HG03521 (cell line): ENCODE measurements around the gene SUSD3.
"Not testable (repeated sequence)": the region's sequence is repeated elsewhere in the genome, so short reads cannot be mapped to it uniquely, and the experiment has no call there.

Source experiments
- ATAC-seq: cut with Tn5 transposase; IDR thresholded peaks from one replicate; pipeline ENCODE4 v1.9.1; 2021; ENCODE audit warnings: mild to moderate bottlenecking, moderate library complexity; ENCODE audit not compliant: unreplicated experiment

Gene SUSD3

DNA sequence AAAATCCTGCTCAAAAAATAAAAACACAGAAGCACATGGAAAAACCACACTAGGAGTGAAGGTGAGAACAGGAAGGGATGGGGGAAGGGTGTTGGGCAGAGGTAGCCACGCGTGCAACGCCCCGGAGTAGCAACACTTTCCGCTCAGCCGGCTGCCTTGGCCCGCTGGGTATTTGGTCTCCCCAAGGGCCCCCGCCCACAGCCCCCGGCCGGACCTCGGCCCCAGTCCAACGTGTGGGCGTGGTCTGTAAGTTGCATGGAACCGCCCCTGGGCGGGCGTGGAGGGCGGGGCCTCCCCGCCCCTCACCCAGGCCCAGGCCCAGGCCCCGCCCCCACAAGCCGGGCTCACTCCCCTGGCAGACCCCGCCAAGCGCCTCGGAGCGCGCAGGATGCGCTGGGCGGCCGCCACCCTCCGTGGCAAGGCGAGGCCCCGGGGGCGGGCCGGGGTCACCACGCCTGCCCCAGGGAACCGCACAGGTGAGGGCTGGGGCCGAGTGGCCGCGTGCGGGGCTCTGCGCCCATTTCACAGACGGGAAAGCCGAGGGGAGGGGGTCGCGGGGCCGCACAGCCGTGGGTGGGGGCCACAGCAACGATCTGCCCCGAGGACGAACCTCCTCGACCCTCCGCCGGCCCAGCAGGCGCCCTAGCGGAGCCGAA lies at the start of gene SUSD3:
SUSD3 (plus strand) TSS at position 347 of the 656 bp plus-strand sequence; CDS start at position 389, 42 bp downstream.
- ATAC-seq = peak; percentile 42

DNA sequence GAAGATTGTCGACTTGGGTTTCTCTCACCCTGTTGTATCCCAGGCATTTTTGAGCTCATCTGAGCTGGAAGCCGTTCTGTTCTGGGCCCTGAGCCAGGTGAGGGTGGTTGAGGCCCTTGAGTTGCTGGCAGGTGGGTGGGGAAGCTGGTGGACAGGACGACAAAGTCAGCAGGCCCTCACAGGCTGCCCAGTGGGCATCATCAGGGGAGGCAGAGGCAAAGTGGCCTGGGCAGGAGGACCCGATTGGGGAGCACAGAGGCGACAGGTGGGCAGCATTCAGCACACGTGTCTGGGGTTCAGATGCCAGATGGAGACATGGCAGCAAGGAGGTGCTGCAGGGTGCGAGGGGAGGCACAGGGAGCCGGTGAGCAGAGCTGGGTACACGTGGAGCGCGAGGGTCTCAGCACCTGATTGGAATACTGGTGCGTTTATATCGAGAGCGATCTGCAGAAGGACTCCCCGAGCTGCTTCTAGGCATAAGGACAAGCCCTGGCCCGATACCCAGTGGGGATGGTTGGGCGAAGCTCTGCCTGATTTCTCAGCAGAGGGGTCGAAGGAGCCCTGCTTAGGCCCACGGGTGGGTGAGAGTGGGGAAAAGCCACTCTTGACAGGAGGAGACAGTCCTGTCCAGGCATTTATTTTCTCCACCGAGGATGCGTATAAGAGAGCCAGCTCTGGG lies 49.0 kb upstream of the SUSD3 start:
- no peak for ATAC-seq

DNA sequence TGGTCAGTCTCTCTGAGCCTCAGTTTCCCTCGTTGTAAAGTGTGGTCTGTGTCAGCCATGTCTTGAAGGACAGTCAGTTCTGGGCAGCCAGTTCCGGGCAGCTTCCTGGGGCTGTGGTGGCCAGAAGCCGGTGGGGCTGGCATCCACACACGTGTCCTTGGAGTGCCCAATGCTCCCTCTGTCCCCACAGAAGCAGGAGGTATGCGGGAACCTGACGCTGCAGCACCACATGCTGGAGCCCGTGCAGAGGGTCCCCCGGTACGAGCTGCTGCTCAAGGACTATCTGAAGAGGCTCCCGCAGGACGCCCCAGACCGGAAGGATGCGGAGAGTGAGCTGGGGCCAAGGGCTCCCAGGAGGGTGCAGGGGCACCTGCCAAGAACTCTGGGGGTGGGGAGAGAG lies 48.4 kb upstream of the SUSD3 start:
- ATAC-seq = no peak

DNA sequence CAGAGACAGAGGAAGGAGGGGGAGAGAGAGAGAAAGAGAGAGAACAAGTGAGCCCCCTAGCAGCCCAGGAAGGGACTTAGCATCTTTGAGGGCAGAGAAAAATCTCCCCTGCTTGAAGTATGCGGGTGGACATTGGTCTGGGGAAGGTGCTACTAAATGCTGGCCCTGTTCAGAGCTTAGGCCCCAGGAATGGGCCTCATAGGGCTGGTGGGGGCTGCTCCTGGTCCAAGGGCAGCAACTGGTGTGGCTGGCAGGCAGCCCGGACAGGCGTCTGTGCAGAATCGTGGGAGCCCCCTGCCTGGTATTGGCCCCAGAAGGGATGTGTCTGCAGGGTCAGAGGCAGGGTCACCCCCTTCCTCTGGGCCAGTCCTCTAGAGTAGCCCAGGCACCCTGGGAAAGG lies 47.8 kb upstream of the SUSD3 start:
- no peak for ATAC-seq

DNA sequence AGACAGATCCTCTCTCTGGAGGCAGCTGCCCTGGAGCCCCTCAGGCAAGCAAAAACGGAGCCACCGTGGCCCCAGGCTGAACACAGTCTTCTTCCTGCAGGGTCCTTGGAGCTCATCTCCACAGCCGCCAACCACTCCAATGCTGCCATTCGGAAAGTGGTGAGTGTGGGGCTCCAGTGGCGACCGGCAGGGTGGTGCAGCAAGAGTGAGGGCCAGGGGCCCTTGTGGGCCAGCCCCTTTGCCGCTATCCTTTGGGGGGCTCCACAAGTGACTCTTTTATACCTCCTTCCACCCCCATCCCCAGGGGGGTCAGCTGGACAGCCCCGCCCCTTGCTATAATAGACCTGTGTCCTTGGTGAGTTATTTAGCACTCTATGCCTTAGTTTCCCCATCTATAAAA lies 47.4 kb upstream of the SUSD3 start:
- no peak for ATAC-seq

DNA sequence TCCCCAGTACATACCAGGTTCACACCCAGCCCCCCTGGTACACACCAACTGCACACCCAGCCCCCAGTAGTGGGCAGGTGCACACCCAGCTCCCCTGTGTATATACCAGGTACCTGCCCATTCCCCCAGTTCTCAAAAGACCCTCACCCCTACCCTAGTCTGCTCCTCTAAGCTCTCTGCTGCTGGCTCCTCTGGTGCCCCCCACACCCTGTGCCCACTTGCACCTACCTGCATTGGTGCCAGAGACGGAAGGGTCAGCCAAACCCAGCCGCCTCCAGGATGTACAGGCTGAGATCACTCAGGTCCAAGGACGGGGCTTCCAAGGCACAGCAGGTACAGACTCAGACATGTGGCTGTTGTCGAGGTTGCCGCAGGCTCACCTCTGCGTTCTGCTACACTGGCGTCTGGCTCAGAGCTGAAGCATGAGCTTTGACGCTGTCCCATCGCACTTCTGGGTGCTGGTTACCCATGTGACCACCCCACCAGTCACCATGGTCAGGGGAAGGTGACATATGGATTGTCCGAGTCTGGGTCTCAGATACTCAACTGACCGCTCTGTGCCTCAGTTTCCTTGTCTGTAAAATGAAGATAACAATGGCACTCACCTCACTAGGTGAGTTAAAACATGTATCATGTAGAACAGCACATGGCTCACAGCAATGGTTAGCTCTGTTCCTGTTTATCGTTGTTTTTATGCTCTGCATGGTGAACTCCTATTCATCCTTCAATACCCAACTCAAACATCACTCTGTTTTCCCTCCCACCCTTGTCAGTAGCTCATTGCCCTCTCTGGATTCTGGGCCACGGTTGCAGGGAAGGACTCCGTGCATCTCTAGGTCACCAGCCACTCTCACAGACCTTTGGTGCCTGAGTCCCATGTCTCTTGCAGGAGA lies 45.3 kb upstream of the SUSD3 start:
- ATAC-seq = no peak

DNA sequence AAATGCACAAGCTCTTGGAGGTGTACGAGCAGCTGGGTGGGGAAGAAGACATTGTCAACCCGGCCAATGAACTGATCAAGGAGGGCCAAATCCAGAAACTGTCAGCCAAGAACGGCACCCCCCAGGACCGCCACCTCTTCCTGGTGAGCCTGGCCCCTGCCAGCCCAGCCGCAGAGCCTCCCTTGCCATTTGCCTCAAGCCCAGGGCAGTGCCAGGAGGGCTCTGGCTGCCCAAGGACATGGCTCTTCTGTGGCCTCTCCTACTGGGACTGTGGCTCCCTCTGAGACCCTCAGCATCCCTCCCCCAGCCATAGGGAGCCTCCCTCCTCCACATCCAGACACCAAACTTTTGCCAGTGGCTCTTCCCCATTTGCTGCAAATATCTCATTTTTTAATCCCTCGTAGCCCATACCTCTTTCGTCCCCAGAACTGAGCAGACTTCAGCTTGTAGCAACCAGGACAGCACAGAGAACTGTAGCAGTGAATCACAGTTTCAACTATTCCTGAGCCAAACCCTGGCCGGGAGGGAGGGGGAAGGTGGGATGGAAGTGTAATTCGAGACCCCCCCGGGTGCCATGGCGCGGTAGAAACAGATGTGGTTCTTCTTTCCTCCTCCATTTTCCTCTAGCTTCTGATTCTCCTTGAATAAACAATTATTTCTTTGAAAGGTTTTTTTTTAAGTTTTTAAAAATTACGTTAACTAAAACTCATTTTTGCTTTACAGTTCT lies 44.5 kb upstream of the SUSD3 start:
- no peak for ATAC-seq

DNA sequence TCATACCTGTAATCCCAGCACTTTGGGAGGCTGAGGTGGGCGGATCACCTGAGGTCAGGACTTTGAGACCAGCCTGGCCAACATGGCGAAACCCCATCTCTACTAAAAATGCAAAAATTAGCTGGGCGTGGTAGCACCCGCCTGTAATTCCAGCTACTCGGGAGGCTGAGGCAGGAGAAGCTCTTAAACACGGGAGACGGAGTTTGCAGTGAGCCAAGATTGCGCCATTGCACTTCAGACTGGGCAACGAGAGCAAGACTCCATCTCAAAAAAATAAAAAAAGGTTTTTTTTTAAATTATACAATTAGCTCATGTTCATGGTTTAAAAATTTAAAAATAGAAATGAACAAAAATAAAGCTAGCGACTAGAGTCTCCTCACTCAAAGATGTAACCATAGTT lies 43.3 kb upstream of the SUSD3 start:
- ATAC-seq = not testable (repeated sequence)

DNA sequence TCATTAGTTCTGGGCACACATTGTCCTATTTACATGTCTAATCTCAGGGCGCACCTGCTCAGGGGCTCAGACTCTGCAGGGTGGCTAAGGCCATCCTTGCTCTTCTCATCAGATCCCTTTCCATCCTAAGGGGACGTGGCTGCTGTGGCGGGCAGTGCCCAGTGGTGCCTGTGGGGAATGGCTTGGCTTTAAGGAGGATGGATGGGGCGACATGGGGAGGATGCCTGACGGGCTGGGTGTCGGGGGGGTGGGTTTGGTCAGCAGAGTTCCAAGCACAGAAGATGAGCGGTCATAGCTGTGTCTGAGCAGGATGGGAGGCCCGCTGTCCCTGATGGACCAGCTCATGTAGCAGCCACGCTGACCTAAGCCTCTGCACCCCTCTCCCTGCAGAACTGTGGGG lies 40.9 kb upstream of the SUSD3 start:
- no peak for ATAC-seq

DNA sequence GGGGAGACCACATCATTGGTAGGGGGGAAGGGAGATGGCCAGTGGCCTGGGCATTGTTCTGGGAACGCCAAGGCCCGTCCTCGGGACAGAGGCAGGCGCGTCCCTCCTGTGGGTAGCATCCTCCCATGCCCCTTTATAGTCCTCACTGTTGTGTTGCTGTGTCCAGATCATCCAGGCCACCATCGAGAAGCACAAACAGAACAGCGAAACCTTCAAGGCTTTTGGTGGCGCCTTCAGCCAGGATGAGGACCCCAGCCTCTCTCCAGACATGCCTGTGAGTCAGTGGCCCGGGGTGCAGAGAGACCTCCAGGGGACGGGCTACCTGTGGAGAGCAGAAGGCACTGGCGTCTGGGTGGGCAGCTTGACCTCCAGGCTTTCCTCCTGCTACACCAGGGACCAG lies 38.4 kb upstream of the SUSD3 start:
- ATAC-seq = no peak

DNA sequence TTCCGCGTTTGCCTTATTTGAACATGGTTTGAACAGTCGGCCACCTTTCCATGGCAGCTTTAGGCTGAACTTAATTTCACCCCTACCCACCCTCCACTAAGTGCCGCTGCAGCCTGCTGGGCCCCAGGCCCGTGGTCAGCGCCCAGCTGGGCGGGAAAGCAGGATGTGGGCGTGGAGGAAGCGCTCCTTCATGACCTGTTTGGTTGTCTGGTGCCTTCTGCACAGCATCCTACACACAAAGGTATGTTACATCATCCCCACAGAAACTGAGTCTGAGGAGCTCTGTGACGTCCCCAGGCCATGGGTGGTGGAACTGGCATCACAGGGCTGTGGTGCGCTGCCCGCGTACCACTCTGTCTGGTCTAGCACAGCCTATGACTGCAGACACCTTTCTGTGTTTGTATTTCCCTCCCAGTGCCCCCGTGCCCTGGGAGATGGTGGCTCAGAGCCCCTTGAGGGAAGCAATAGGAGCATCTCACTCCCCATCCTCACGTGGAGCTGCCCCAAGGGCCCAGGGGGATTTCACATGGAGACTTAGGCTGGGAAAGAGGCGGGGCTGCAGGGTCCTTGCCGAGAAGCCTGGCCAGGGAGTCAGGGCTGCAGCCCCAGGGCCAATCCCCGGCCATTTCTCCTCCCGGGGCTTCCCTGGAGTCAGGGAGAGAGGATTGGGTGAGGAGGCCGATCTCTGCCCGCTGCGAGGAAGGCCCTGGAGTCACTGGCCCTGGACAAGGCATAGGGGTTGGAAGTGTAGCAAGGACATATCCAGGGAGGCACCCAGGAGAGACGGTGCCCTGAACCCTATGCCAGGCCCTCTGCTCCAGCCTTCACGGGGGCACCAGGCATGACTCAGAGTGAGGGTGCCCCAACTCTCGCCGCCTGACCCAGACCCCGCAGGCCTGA lies 37.5 kb upstream of the SUSD3 start:
- ATAC-seq = no peak

DNA sequence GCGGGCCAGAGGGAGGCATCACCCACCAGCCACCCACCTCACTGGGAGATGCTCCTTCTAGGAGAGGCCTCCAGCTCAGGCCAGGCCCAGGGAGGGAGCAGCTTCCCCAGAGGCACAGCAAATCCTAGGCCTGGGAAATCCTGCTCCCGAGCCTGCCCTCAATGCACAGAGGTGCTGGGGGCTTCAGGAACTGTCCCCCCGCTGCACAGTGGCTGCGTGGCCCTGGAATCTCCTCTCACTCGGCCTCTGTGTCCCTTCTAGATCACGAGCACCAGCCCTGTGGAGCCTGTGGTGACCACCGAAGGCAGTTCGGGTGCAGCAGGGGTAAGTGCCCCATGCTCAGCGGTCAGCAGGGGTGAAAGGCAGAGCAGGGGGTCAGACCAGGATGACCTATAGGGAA lies 36.4 kb upstream of the SUSD3 start:
- ATAC-seq = no peak

DNA sequence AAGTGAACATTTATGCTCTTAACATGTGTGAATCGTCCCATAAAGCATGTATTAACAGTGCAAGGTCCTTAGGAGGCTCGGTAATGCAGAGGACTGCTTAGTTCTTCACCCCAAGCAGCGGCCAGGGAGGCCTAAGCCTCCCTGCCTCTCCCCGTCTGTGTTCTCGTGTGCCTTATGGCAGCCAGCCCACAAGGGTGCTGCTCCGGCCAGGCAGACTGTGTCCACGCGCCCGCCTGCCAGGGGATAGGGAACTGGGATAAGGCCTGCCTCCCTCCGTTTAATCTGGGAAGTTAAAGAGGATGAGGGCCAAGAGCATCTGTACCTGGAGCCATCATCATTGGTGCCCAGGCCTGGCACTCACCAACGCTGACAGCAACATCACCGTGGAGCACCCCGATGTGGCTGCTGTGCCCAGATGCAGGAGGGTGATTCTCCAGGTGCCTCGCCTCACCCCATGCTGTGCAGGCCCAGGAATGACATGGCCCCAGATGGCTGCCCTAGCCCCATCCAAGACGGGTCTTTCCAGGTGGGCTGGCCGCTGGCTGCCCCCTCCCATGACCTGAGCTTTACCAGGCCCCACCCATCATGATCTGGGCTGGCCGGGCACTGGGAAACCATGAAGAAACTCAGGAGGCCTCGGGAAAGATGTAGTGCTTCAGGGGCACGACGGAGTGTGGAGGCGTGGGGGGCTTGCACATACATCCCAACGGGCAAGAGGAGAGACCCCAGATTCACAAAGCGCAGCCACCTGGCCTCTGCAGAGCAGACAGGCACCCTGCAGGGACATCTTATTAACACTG lies 35.6 kb upstream of the SUSD3 start:
- no peak for ATAC-seq

DNA sequence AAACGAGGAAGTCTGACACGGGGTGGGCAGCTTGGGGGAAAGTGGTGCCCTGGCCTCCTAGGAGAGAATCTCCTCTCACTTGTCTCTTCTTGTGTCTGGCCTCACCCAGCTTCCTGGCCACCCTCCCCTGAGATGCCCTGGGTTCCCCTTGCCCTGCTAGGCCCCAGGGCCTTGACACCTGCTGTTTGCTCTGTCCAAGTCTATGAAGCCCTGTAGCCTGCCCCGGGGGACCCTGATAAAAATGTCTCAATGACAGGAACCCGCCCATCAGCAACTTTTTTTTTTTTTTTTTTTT lies 35.0 kb upstream of the SUSD3 start:
- no peak for ATAC-seq

DNA sequence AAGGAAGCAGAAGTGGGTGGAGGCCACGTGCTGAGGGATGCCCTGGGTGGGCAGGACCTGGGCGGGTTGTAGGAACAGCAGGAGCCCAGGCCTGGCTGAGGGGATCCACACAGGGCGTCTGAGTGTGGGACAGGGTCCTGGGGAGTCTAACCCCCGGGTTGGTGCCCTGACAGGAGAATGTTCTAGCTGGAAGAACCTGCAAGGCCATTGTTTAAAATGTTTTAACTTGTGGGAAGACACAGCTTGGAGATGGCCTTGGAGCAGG lies 33.9 kb upstream of the SUSD3 start:
- ATAC-seq = no peak

DNA sequence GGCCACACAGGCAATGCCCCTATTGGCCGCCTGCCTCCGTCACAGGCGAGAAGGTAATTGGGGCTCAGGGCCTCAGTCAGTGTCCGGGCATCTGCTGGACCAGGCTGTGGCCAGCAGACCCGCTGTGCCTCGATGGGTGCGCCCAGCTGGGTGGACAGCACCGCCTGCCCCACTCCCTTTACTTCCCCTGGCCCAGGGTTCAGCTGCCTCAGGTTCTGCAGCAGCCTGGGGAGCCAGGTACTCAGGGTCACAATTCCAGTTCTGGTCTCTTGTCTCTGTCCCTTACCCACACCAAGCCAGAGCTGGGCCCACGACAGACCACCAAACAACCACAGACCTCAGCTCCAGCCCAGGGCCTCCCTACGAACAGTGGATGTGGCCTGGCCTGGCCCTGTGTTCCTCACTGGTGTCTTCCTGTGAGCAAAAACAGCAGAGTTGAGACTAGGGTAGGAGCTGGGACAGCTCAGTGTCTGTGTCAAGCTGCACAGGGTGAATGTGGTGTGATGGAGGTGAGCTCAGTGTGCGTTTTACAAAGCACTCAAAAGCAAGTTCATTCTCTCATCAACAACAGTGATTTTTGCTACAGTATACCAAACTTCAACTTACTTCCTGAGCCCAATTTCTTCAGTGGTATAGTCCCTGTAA lies 33.4 kb upstream of the SUSD3 start:
- ATAC-seq = no peak

DNA sequence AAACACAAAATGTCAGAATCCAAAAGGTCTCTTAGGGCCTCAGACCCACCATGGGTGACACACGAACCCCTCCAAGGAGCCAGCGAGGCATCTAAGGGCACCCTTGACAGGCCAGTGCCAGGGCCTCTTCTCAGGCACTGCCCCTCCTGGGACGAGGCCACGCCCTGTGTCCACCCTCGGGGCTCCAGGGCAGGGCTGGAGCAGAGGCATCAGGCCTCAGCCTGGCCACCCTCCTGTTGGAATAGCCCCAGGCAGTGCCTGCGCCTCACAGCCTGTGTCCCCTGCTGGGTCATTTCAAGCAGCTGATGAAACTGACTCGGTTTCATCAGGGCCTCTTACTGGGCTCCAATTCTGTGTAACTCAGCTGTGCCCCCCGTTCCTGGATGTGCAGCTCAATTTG lies 32.8 kb upstream of the SUSD3 start:
- no peak for ATAC-seq

DNA sequence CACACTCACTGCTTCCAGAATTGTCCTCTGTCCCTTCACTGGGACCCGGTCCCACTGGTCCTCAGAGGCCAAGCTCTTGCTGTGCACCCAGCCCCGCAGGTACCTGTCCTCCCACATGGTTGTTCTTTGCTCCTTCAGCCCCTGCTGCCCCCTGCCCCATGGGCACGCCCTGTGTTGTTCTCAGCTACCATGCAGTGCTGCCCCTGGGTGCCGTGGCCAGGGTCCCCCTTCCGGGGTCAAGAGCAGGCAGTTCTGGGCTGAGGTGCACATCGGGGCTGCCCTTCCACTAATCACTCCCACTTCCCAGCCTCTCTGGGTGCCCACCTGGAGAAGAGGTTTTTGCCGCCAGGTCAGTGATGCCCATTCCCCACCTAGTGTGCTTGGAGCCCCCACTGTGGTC lies 31.9 kb upstream of the SUSD3 start:
- ATAC-seq = no peak

DNA sequence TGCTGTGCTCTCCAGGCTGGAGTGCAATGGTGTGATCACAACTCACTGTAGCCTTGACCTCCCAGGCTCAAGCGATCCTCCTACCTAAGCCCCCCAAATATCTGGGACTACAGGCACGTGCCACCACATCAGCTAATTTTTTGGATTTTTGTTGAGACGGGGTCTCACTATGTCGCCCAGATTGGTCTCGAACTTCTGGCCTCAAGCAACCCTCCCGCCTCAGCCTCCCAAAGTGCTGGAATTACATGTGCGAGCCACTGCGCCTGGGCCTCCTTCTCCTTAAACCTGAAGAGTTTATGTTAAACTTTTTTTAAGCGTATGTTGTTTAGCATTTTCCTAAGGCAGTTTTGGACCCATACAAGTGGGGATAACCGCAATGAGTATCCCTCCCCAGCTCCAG lies 30.8 kb upstream of the SUSD3 start:
- ATAC-seq = no peak
